Pulmonary artery endothelial cell (primary cell): Measurements from ENCODE around the gene CLDN22. TPM values are rescaled to one million over a fixed set of nuclear protein-coding genes. Genes with fewer than 3 reads are reported as not detected.
A peak's percentile ranks its signal among the peaks of the same experiment; 100 is the strongest.

Source experiments
- DNase-seq: peaks from one replicate; pipeline ENCODE4 v3.0.0-alpha.2; 2011; ENCODE audit warnings: low read depth, low spot score
- total RNA-seq: library from RNA; depleted of rRNA; stranded (reverse); fragments of >200 nt; gene quantifications from 2 replicates; pipeline ENCODE4 v1.2.3, GENCODE V29; 2014

CLDN22 gene
- total RNA-seq: not detected in 2 replicates

- no peak for DNase-seq
Observed at GRCh38 chr4:183320211-183321059, at the start of gene CLDN22. Gene CLDN22 (minus strand): TSS chr4:183320276. CDS start chr4:183320218, 58 bp downstream.

GRCh38 chr4:183369073-183369472 lies 49.0 kb upstream of the CLDN22 start:
- DNase-seq: no peak

GRCh38 chr4:183366206-183366835 lies 46.2 kb upstream of the CLDN22 start:
- no peak for DNase-seq

- no peak for DNase-seq
Observed at GRCh38 chr4:183364025-183364424, 43.9 kb upstream of the CLDN22 start.

- DNase-seq: peak; percentile 7
Observed at GRCh38 chr4:183362916-183363542, 43.0 kb upstream of the CLDN22 start.

- no peak for DNase-seq
Observed at GRCh38 chr4:183362036-183362435, 42.0 kb upstream of the CLDN22 start.

GRCh38 chr4:183360161-183360919 lies 40.3 kb upstream of the CLDN22 start:
- DNase-seq: peak; percentile 8

GRCh38 chr4:183358215-183358755 lies 38.2 kb upstream of the CLDN22 start:
- no peak for DNase-seq

GRCh38 chr4:183356931-183357675 lies 37.0 kb upstream of the CLDN22 start:
- DNase-seq: no peak

- DNase-seq: no peak
Observed at GRCh38 chr4:183356173-183356830, 36.2 kb upstream of the CLDN22 start.

- DNase-seq: peak; percentile 63
Observed at GRCh38 chr4:183355405-183355804, 35.3 kb upstream of the CLDN22 start.

- DNase-seq: no peak
Observed at GRCh38 chr4:183354219-183354618, 34.1 kb upstream of the CLDN22 start.

GRCh38 chr4:183353557-183353956 lies 33.5 kb upstream of the CLDN22 start:
- no peak for DNase-seq

GRCh38 chr4:183352546-183352945 lies 32.5 kb upstream of the CLDN22 start:
- DNase-seq: no peak

GRCh38 chr4:183350317-183351071 lies 30.4 kb upstream of the CLDN22 start:
- DNase-seq: no peak

- DNase-seq: no peak
Observed at GRCh38 chr4:183349673-183350072, 29.6 kb upstream of the CLDN22 start.

- peak; percentile 73 for DNase-seq
Observed at GRCh38 chr4:183348706-183349659, 28.9 kb upstream of the CLDN22 start.

- DNase-seq: no peak
Observed at GRCh38 chr4:183348136-183348535, 28.1 kb upstream of the CLDN22 start.
